Heart right ventricle (tissue), 16 donors: ENCODE results near the gene MYO3B. TPM values are rescaled to one million over a fixed set of nuclear protein-coding genes. Genes with fewer than 3 reads are reported as not detected.
A peak's percentile ranks its signal among the peaks of the same experiment; 100 is the strongest.

Experiments used
- ATAC-seq, 8 donors: fragments of 200-7000 bp; cut with Tn5 transposase; one replicate each; pipeline ENCODE4 v1.9.1; 2020; ENCODE audit warnings: mild to moderate bottlenecking in 8 of 8, moderate library complexity in 8 of 8, moderate number of reproducible peaks in 1 of 8
- DNase-seq, 2 donors: peaks; one replicate each; pipeline ENCODE4 v3.0.0-alpha.2; 2020
- H3K27ac ChIP-seq, 10 donors: fragments of 200-600 bp; sonication (generic) in 2 of 10; one replicate each; pipeline versions ENCODE4 v1.5.0 to v1.8.0; 2020 to 2022; ENCODE audit warnings: mild to moderate bottlenecking in 3 of 10
- H3K27me3 ChIP-seq, 7 donors: fragments of 200-600 bp; one replicate each; pipeline ENCODE4 v1.8.0; 2021 to 2022; ENCODE audit warnings: mild to moderate bottlenecking in 2 of 7
- H3K36me3 ChIP-seq, 9 donors: fragments of 200-600 bp; sonication (generic) in 1 of 9; one replicate each; pipeline versions ENCODE4 v1.5.0 to v1.8.0; 2020 to 2022; ENCODE audit warnings: mild to moderate bottlenecking in 2 of 9
- H3K4me1 ChIP-seq, 9 donors: fragments of 200-600 bp; sonication (generic) in 1 of 9; one replicate each; pipeline versions ENCODE4 v1.5.0 to v1.8.0; 2020 to 2022; ENCODE audit warnings: mild to moderate bottlenecking in 4 of 9
- H3K4me3 ChIP-seq, 10 donors: fragments of 200-600 bp; sonication (generic) in 2 of 10; one replicate each; pipeline versions ENCODE4 v1.5.0 to v1.8.0; 2020 to 2022; ENCODE audit warnings: mild to moderate bottlenecking in 7 of 10, moderate library complexity in 2 of 10
- H3K9me3 ChIP-seq, 11 donors: fragments of 200-600 bp in 10 of 11; sonication (generic) in 2 of 11; one replicate each; pipeline versions ENCODE4 v1.5.0 to v1.8.0; 2013 to 2022; ENCODE audit warnings: mild to moderate bottlenecking in 2 of 11, control low read depth in 1 of 11, moderate library complexity in 1 of 11
- CTCF ChIP-seq, 9 donors: fragments of 200-600 bp; sonication (generic) in 2 of 9; IDR thresholded peaks; one replicate each; pipeline versions ENCODE4 v1.5.0 to v1.8.0; 2021 to 2022; ENCODE audit warnings: antibody characterized with exemption in 9 of 9, mild to moderate bottlenecking in 5 of 9, moderate library complexity in 1 of 9
- WGBS, 2 donors: extraction: QIAGEN DNeasy Blood & Tissue Kit; methylation state at CpG; one replicate each; pipeline ENCODE4 v1.1.7; 2013; ENCODE audit warnings: inconsistent platforms in 1 of 2; 5-methylcytosine and 5-hydroxymethylcytosine counted together
- intact Hi-C, 10 donors: fragments of 100-400 bp; cut with DNase I; formaldehyde crosslinking; loops; one replicate each; pipeline versions ENCODE4 v1.11.1 to v1.14.2; 2022
- polyA plus RNA-seq, 2 donors: library from polyadenylated mRNA; stranded (reverse); fragments of 200-250 nt; gene quantifications; one replicate each; pipeline ENCODE4 v1.2.3, GENCODE V29; 2013
- total RNA-seq, 10 donors: library from RNA; stranded (reverse); fragmentation: NEBNext Ultra II Directional in 3 of 10; extraction: Animal tissue kit (Norgen Biotek cat#: 25700) in 3 of 10; gene quantifications; one replicate each; pipeline versions ENCODE4 v1.2.1 to v1.2.4, GENCODE V29; 2021 to 2023
- donor health status: Arrhythmogenic right ventricular cardiomyopathy.
- donor health status: ischemic (EF 13 %, LVEDD 7.1; RV severe dilation, severe dysfunction).
- donor health status: healthy with polysubstance abuse.
- donor health status: DM: no; HTN: yes; CAD: no.
- donor health status: DM: no; HTN: no; CAD: no.
- donor health status: ischemic (EF 25% LVEDD 6.9; RV normal size, moderate dysfunction).
- donor health status: ischemic (EF 25% LVEDD 5.7; RV mildly dilated, moderate dysfunction).
- donor health status: healthy.
- donor health status: DM: yes; HTN: yes; CAD: no.
- donor health status: Ischemic cardiomyopathy.
- donor health status: ischemic (EF 35%, LVEDD 5.7; RV mildly dilated, moderate dysfunction).
- donor health status: nonischemic (EF 11% LVEDD 7.7; RV severe dilation, severe dysfunction).
- donor health status: DM: yes; HTN: yes; CAD: no.
- donor health status: PGD.
- donor health status: ischemic (EF 29% LVEDD 5.4; RV normal size, mild dysfunction).
- donor health status: nonischemic (EF 23%, LVEDD 6.1; RV moderate dilation, normal function).

Gene MYO3B
- total and polyA plus RNA-seq, 12 donors: 0.05 to 0.21 (median 0.09) TPM; not detected in 8

- Histone ChIP-seq H3K27me3 (peaks cover 0 to 58% (median 41%) of the 10 kb centered on the region in 7 donors), H3K9me3 (no peaks in the 10 kb centered on the region), H3K4me1 (peaks cover 0 to 10% (median 7%) of the 10 kb centered on the region in 9 donors), H3K27ac (no peak overlapping the region), H3K36me3 (no peaks in the 10 kb centered on the region), H3K4me3 (no peak overlapping the region)
- DNase-seq (no peak), ATAC-seq (no peak)
- intact Hi-C loops: loop anchor here in 4 of 10 donors (5.0 to 10.0 kb wide), 3 partner anchors 309 to 412 kb away; partner anchors contain the start of genes SP5 (in 2 of the 4) and GAD1 (in 1 of the 4)
- no peak for TF ChIP-seq CTCF (IDR thresholded peaks at IDR 0.05)
- 70 to 87% methylated on average over 2 of the region's 2 CpGs for WGBS, 2 donors
These were observed 227.4 kb downstream of the MYO3B start for GRCh38 chr2:170405326-170405725.

- H3K27ac ChIP-seq: no peak overlapping the region
- DNase-seq (no peak), ATAC-seq (no peak)
- TF ChIP-seq CTCF (IDR thresholded peaks at IDR 0.05): no peak
- H3K4me3 ChIP-seq: peak overlapping the region in 1 of 10 donors; percentile 20
- no peaks in the 10 kb centered on the region for H3K9me3 ChIP-seq
- H3K36me3 ChIP-seq: no peaks in the 10 kb centered on the region
- 29 to 30% methylated on average over 6 of the region's 6 CpGs for WGBS, 2 donors
- peaks cover 0 to 10% (median 7%) of the 10 kb centered on the region in 9 donors for H3K4me1 ChIP-seq
- intact Hi-C loops: loop anchor here in 6 of 10 donors (2.0 to 10.0 kb wide), 5 partner anchors 306 to 409 kb away; partner anchors contain the start of genes SP5 (in 2 of the 6) and GAD1 (in 1 of the 6)
- H3K27me3 ChIP-seq: peaks cover 0 to 52% (median 38%) of the 10 kb centered on the region in 7 donors
These were observed 230.7 kb downstream of the MYO3B start for GRCh38 chr2:170408461-170409163.

GRCh38 chr2:170409164-170409535 is 231.2 kb downstream of the MYO3B start:
- ATAC-seq (peak in 1 of 8 donors; percentile 33), DNase-seq (peak; percentile 39 to 73)
- H3K36me3 ChIP-seq: no peaks in the 10 kb centered on the region
- peak overlapping the region in 2 of 10 donors; percentile 15 to 20 for H3K4me3 ChIP-seq
- H3K4me1 ChIP-seq: peaks cover 0 to 10% (median 7%) of the 10 kb centered on the region in 9 donors
- H3K9me3 ChIP-seq: no peaks in the 10 kb centered on the region
- intact Hi-C loops: loop anchor here in 6 of 10 donors (2.0 to 10.0 kb wide), 5 partner anchors 306 to 408 kb away; partner anchors contain the start of genes SP5 (in 2 of the 6) and GAD1 (in 1 of the 6)
- 3% methylated on average over 9 of the region's 9 CpGs for WGBS, 2 donors
- H3K27me3 ChIP-seq: peaks cover 0 to 46% (median 37%) of the 10 kb centered on the region in 7 donors
- TF ChIP-seq CTCF (IDR thresholded peaks at IDR 0.05): peak; percentile 81 to 93 (median 88)
- no peak overlapping the region for H3K27ac ChIP-seq

GRCh38 chr2:170411660-170412059 is 233.7 kb downstream of the MYO3B start:
- H3K36me3 ChIP-seq: no peaks in the 10 kb centered on the region
- TF ChIP-seq CTCF (IDR thresholded peaks at IDR 0.05): no peak
- H3K27me3 ChIP-seq: peaks cover 0 to 31% (median 17%) of the 10 kb centered on the region in 7 donors
- peaks cover 0 to 10% (median 7%) of the 10 kb centered on the region in 9 donors for H3K4me1 ChIP-seq
- H3K27ac ChIP-seq: no peak overlapping the region
- intact Hi-C loops: loop anchor here in 2 of 10 donors (5.0 kb wide), 1 partner anchor 401 kb away; no protein-coding TSS in a partner anchor
- ATAC-seq: no peak
- no peak for DNase-seq
- peaks cover 0 to 8% (median 0%) of the 10 kb centered on the region in 11 donors for H3K9me3 ChIP-seq
- H3K4me3 ChIP-seq: no peak overlapping the region
